H1 (cell line): ENCODE results near the gene MREG. TPM values are rescaled to one million over a fixed set of nuclear protein-coding genes. Genes with fewer than 3 reads are reported as not detected.

Source experiments
- CHD7 ChIP-seq: fragments of 300-600 bp; sonication (generic); IDR thresholded peaks from 2 replicates; pipeline ENCODE4 v1.7.1; 2012; ENCODE audit warnings: low read length, moderate library complexity, mild to moderate bottlenecking, inconsistent platforms; ENCODE audit not compliant: insufficient replicate concordance
- POU5F1 ChIP-seq: IDR thresholded peaks from 2 replicates; pipeline ENCODE4 v1.6.1; 2011; ENCODE audit warnings: low read depth, mild to moderate bottlenecking, low read length, moderate library complexity
- RBBP5 ChIP-seq: IDR thresholded peaks from 2 replicates; pipeline ENCODE4 v1.7.1; 2012; ENCODE audit warnings: low read depth, mild to moderate bottlenecking, inconsistent platforms, low read length, moderate library complexity, borderline replicate concordance
- SP4 ChIP-seq: IDR thresholded peaks from 2 replicates; pipeline ENCODE4 v1.6.1; 2012; ENCODE audit warnings: low read length, inconsistent platforms
- ZNF274 ChIP-seq: IDR thresholded peaks from 2 replicates; pipeline ENCODE4 v1.7.0; 2012; ENCODE audit warnings: low read length, borderline replicate concordance; ENCODE audit errors: extremely low read depth
- polyA plus RNA-seq, 7 experiments: library from polyadenylated mRNA; depleted of rRNA in 3 of 7; stranded (reverse) in 5 of 7; unstranded in 2 of 7; fragments of >200 nt in 5 of 7; fragments of 200-250 nt in 2 of 7; gene quantifications; 1 replicate in 5 of 7; 2 replicates in 1 of 7; 4 replicates in 1 of 7; pipeline versions ENCODE4 v1.2.1 to v1.2.3, GENCODE V29; 2011 to 2013; ENCODE audit warnings: missing spikeins in 2 of 7, mixed read lengths in 2 of 7
- total RNA-seq: library from RNA; stranded (reverse); fragmentation: NEBNext Ultra II Directional; extraction: Animal tissue kit (Norgen Biotek cat#: 25700); gene quantifications from 2 replicates; pipeline ENCODE4 v1.2.1, GENCODE V29; 2021

MREG gene
- total and polyA plus RNA-seq, 2 of the 8 experiments (the other 6 are each of a cell fraction or from before 2014, with no cell fraction given), result 7.5 to 31.9 TPM

DNA sequence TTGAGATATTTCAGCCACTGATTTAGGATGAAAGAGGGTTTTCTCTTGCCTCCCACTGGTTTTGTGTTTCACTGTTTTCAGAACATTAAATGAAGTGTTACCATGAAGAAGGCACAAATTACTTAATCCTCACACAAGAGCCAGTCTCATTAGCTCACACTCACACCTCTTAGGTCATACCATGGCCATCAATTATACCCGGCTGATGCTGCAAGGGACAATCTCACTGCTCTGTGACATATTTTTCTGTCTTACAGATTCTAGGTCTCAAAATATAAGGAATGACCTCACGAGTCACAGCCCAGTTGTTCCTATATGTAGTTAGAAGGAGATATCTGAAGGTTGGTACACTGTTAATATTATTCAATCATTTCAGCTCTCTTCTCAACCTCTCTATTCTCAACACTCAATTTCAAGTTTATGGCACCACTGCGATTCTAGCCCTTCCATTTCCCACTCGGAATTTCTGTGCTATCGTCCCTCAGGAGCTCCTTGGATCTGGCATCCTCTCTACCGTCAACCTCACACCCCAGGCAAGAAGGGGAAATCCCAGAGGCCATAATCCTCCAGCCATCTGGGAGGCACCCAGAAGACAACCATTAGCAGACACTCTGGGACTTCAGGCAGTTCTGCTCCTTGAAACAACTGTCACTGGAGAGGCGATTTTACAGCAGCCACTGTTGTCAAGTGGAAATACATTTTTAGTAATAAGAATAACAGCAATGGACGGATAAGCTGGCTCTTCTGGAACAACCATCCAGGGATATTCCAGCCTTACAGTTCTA, 101.9 kb downstream of the MREG start (continued):
- no peak for TF ChIP-seq CHD7
- TF ChIP-seq ZNF274, result no peak
- no peak for TF ChIP-seq POU5F1
- no peak for TF ChIP-seq RBBP5
- no peak for TF ChIP-seq SP4
